Stomach (tissue), 9 donors: ENCODE results near the gene NUP153. TPM values are rescaled to one million over a fixed set of nuclear protein-coding genes. Genes with fewer than 3 reads are reported as not detected.
A peak's percentile ranks its signal among the peaks of the same experiment; 100 is the strongest.

Experiments used
- DNase-seq, 2 donors: peaks; one replicate each; pipeline versions ENCODE4 v3.0.0 to v3.0.0-alpha.2; 2013 to 2019
- H3K27ac ChIP-seq, 5 donors: fragments of 200-600 bp in 4 of 5; sonication (generic) in 4 of 5; one replicate each; pipeline ENCODE4 v1.5.1; 2013 to 2019; ENCODE audit warnings: mild to moderate bottlenecking in 1 of 5, moderate library complexity in 1 of 5
- H3K27me3 ChIP-seq, 3 donors: fragments of 200-600 bp; sonication (generic); one replicate each; pipeline ENCODE4 v1.5.1; 2017 to 2019; ENCODE audit warnings: mixed run types in 1 of 3
- H3K36me3 ChIP-seq, 4 donors: fragments of 200-600 bp; sonication (generic); 1 replicate in 3 of 4; 2 replicates in 1 of 4; pipeline ENCODE4 v1.5.1; 2016 to 2019
- H3K4me1 ChIP-seq, 4 donors: fragments of 200-600 bp; sonication (generic); one replicate each; pipeline ENCODE4 v1.5.1; 2016 to 2019
- H3K4me3 ChIP-seq, 4 donors: fragments of 200-600 bp; sonication (generic) in 3 of 4; one replicate each; pipeline ENCODE4 v1.5.1; 2016 to 2019; ENCODE audit warnings: mild to moderate bottlenecking in 1 of 4
- H3K9me3 ChIP-seq, 4 donors: fragments of 200-600 bp; sonication (generic); one replicate each; pipeline ENCODE4 v1.5.1; 2016 to 2019
- EP300 ChIP-seq: sonication (generic); formaldehyde crosslinking; IDR thresholded peaks from one replicate; pipeline ENCODE4 v1.6.1; 2017; ENCODE audit warnings: antibody characterized with exemption
- POLR2A ChIP-seq, 4 donors: fragments of 450-650 bp; IDR thresholded peaks; one replicate each; pipeline ENCODE4 v1.6.1; 2016; ENCODE audit warnings: antibody characterized with exemption in 4 of 4, control low read depth in 2 of 4, mild to moderate bottlenecking in 1 of 4, moderate library complexity in 1 of 4
- POLR2AphosphoS5 ChIP-seq, 3 donors: sonication (generic); formaldehyde crosslinking; IDR thresholded peaks; one replicate each; pipeline ENCODE4 v1.6.1; 2016; ENCODE audit warnings: antibody characterized with exemption in 3 of 3
- WGBS, 5 donors: extraction: QIAGEN DNeasy Blood & Tissue Kit in 3 of 5; methylation state at CpG; one replicate each; pipeline versions ENCODE4 v1.1.5 to v1.1.7; 2013 to 2018; 5-methylcytosine and 5-hydroxymethylcytosine counted together
- intact Hi-C: fragments of 100-400 bp; cut with DNase I; formaldehyde crosslinking; loops from one replicate; pipeline ENCODE4 v1.15.1; 2023; ENCODE audit warnings: low total_unique reads
- polyA plus RNA-seq, 3 donors: library from polyadenylated mRNA; stranded (reverse); fragments of 200-250 nt; gene quantifications; one replicate each; pipeline ENCODE4 v1.2.3, GENCODE V29; 2013
- total RNA-seq, 5 donors: library from RNA; depleted of rRNA; stranded (reverse); fragments of >200 nt; gene quantifications; one replicate each; pipeline versions ENCODE4 v1.1.0 to v1.2.3, GENCODE V29; 2014 to 2016
- TF ChIP-seq, protein P1 (sequence below), 7 experiments: fragments of 450-650 bp in 4 of 7; fragments of 200-600 bp in 3 of 7; sonication (generic) in 3 of 7; IDR thresholded peaks; one replicate each; pipeline ENCODE4 v1.5.1; 2016 to 2019; ENCODE audit warnings: antibody characterized with exemption in 7 of 7, control low read depth in 2 of 7, mild to moderate bottlenecking in 1 of 7
- donor health status: healthy with polysubstance abuse.
- donor health status: Bipolar disorder and iron deficiency.
- donor health status: healthy.

Gene NUP153
- total and polyA plus RNA-seq, 8 donors, result 5.2 to 50.5 (median 18.2) TPM

DNA sequence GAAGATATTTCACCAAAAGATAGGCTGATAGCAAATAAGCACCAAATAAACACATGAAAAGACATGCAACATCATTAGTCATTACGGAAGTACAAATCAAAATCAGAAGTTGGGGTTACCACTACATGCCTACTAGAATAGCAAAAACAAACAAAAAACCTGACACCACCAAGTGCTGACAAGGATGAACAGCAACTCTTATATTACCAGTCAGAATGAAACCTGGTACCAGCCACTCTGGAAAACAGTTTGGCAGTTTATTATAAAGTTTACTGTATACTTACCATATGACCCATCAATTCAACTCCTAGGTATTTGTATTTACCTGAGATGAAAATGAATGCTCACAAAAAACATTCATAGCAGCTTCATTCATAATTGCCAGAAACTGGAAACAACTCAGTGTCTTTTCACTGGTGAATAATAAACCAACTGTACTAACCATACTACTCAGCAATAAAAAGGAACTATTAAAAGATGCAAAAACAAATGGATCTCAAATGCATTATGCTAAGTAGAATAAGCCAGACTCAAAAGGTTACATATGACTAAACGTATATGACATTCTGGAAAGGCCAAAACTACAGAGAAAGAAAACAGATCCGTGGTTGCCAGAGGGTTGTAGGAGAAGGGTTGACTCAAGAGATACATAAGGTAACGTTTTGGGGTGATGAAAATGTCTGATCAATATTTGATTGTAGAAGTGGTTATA, 33.0 kb downstream of the NUP153 start:
- 89 to 93% (median 91%) methylated on average over 4 of the region's 4 CpGs for WGBS, 5 donors

DNA sequence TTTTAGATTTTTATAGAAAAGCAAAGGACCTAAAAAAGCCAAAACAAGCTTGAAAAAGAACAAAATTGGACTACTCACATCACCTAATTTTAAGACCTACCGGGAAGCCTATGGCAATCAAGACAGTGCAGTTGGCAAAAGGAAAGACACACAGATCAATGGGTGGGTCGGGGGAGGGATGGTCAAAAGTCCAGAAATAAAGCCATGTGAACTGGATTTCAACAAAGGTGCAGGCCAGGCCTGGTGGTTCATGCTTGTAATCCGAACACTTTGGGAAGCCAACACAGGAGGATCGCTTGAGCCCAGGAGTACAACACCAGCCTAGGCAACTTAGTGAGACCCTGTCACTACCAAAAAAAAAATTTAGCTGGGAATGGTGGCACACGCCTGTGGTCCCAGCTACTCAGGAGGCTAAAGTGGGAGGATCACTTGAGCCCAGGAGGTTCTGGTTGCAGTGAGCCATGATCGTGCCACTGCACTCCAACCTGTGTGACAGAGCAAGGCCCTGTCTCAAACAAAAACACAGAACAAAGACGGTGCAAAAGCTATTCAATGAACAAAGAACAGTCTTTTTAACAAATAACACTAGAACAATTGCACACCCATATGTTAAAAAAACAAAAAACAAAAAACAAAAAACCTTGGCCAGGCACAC, 34.5 kb downstream of the NUP153 start:
- intact Hi-C loops, result no loop called here
- DNase-seq, result no peak
- Histone ChIP-seq H3K4me3 (no peak overlapping the region), H3K4me1 (no peaks in the 10 kb centered on the region), H3K36me3 (peaks cover 35 to 85% (median 83%) of the 10 kb centered on the region in 4 donors), H3K27ac (no peak overlapping the region), H3K9me3 (no peaks in the 10 kb centered on the region), H3K27me3 (no peaks in the 10 kb centered on the region)
- TF ChIP-seq POLR2A (IDR thresholded peaks at IDR 0.05) (no peak), POLR2AphosphoS5 (IDR thresholded peaks at IDR 0.05) (no peak), EP300 (no peak)
- TF ChIP-seq, protein P1, sequence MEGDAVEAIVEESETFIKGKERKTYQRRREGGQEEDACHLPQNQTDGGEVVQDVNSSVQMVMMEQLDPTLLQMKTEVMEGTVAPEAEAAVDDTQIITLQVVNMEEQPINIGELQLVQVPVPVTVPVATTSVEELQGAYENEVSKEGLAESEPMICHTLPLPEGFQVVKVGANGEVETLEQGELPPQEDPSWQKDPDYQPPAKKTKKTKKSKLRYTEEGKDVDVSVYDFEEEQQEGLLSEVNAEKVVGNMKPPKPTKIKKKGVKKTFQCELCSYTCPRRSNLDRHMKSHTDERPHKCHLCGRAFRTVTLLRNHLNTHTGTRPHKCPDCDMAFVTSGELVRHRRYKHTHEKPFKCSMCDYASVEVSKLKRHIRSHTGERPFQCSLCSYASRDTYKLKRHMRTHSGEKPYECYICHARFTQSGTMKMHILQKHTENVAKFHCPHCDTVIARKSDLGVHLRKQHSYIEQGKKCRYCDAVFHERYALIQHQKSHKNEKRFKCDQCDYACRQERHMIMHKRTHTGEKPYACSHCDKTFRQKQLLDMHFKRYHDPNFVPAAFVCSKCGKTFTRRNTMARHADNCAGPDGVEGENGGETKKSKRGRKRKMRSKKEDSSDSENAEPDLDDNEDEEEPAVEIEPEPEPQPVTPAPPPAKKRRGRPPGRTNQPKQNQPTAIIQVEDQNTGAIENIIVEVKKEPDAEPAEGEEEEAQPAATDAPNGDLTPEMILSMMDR (IDR thresholded peaks at IDR 0.05), result no peak
- WGBS, 5 donors, result 91 to 99% (median 97%) methylated on average over 7 of the region's 7 CpGs

More for the DNA sequence above, 33.0 kb downstream of the NUP153 start:
- H3K4me1 ChIP-seq, result peaks cover 0 to 5% (median 0%) of the 10 kb centered on the region in 4 donors
- H3K36me3 ChIP-seq, result peaks cover 29 to 70% (median 68%) of the 10 kb centered on the region in 4 donors
- H3K27ac ChIP-seq, result no peak overlapping the region
- no peak for DNase-seq
- intact Hi-C loops, result no loop called here
- no peaks in the 10 kb centered on the region for H3K27me3 ChIP-seq
- H3K4me3 ChIP-seq, result no peak overlapping the region
- H3K9me3 ChIP-seq, result no peaks in the 10 kb centered on the region
- no peak for TF ChIP-seq POLR2AphosphoS5 (IDR thresholded peaks at IDR 0.05)
- TF ChIP-seq POLR2A (IDR thresholded peaks at IDR 0.05), result no peak
- TF ChIP-seq EP300, result no peak
- TF ChIP-seq, protein P1 (IDR thresholded peaks at IDR 0.05), result no peak

DNA sequence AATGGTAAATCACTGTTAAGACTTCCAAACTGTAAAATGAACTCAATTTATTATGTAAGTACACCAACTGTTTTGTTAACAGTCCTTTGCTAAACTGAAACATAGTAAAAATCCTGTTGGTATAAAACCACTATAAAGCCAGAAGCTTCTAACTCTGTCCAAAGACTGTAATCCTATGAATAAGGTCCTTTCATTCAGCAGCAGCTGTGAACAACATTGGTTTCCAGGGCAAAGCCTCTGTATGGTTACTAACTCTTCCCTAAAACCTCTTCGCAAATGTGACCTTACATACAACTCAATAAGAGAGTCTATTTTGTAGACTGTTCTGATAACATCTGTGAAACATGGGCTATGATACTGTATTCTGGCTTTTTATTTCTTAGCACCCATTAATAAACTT, 40.1 kb downstream of the NUP153 start:
- H3K9me3 ChIP-seq, result no peaks in the 10 kb centered on the region
- H3K36me3 ChIP-seq, result peaks cover 18 to 99% (median 97%) of the 10 kb centered on the region in 4 donors
- WGBS, 5 donors, result 95 to 98% (median 95%) methylated on average over 1 of the region's 1 CpG
- intact Hi-C loops, result no loop called here
- no peaks in the 10 kb centered on the region for H3K27me3 ChIP-seq
- H3K4me1 ChIP-seq, result no peaks in the 10 kb centered on the region
- H3K27ac ChIP-seq, result no peak overlapping the region
- TF ChIP-seq POLR2A (IDR thresholded peaks at IDR 0.05) (no peak), POLR2AphosphoS5 (IDR thresholded peaks at IDR 0.05) (no peak)
- H3K4me3 ChIP-seq, result no peak overlapping the region
- DNase-seq, result peak in 1 of 2 donors; percentile 18

DNA sequence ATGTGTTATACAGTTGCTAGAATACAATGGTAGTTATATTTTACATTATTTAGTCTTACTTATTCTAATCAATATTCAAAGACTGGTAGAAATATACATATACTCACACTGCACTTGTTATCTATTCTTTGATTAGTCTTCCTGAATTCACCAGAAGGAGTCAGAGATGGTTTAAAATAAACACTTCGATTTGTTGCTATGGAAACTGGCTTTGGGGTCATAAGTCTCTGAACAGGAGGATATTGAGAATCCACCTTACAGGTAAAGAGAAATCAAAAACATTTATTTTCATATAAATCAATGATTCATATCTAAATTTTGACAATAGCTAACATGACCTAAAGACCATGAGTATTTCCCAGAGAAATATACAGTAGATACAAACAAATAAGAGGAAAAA, 41.6 kb downstream of the NUP153 start:
- no peak for TF ChIP-seq POLR2A (IDR thresholded peaks at IDR 0.05)
- TF ChIP-seq POLR2AphosphoS5 (IDR thresholded peaks at IDR 0.05), result no peak
- no peak for TF ChIP-seq EP300
- TF ChIP-seq, protein P1 (IDR thresholded peaks at IDR 0.05), result no peak
- H3K4me1 ChIP-seq, result no peaks in the 10 kb centered on the region
- H3K27me3 ChIP-seq, result no peaks in the 10 kb centered on the region
- H3K9me3 ChIP-seq, result no peaks in the 10 kb centered on the region
- 40 to 61% (median 45%) methylated on average over 1 of the region's 1 CpG for WGBS, 5 donors
- intact Hi-C loops, result no loop called here
- H3K27ac ChIP-seq, result no peak overlapping the region
- H3K4me3 ChIP-seq, result no peak overlapping the region
- no peak for DNase-seq
- peaks cover 22 to 99% (median 98%) of the 10 kb centered on the region in 4 donors for H3K36me3 ChIP-seq
